CD4-positive, alpha-beta T cell (primary cell): ENCODE results near the gene PNLIPRP2. TPM values are rescaled to one million over a fixed set of nuclear protein-coding genes. Genes with fewer than 3 reads are reported as not detected.

Source experiments
- ATAC-seq: fragments of 200-7000 bp; cut with Tn5 transposase; one replicate; pipeline ENCODE4 v1.10.0; 2022; ENCODE audit warnings: mild to moderate bottlenecking; ENCODE audit not compliant: poor library complexity
- CTCF ChIA-PET: fragments of 350-600 bp; sonication (Branson Sonifier 250); formaldehyde crosslinking; loops from one replicate; lab custom pipeline; 2021; ENCODE audit warnings: antibody characterized with exemption, inconsistent platforms; lab: Charles Lee
- POLR2A ChIA-PET: fragments of 350-600 bp; sonication (Branson Sonifier 250); formaldehyde crosslinking; loops from one replicate; lab custom pipeline; 2021; ENCODE audit warnings: antibody characterized with exemption, inconsistent platforms; lab: Charles Lee
- DNase-seq, 14 experiments: peaks; one replicate each; pipeline ENCODE4 v3.0.0-alpha.2; 2013 to 2020; ENCODE audit warnings: mixed read lengths in 2 of 14
- H3K27ac ChIP-seq, 2 donors: one replicate each; pipeline versions ENCODE4 v1.5.1 to v1.7.0; 2013; ENCODE audit warnings: low read length in 2 of 2, low read depth in 1 of 2, mild to moderate bottlenecking in 1 of 2
- H3K27me3 ChIP-seq, 2 experiments: 1 replicate in 1 of 2; 2 replicates in 1 of 2; pipeline versions ENCODE4 v1.6.1 to v1.7.0; 2013; ENCODE audit warnings: low read length in 2 of 2, control low read depth in 1 of 2, mild to moderate bottlenecking in 1 of 2, moderate library complexity in 1 of 2; ENCODE audit not compliant: insufficient read depth in 2 of 2, control insufficient read depth in 1 of 2
- H3K36me3 ChIP-seq: one replicate; pipeline ENCODE4 v1.6.1; 2013; ENCODE audit warnings: low read length, control low read depth; ENCODE audit not compliant: insufficient read depth
- H3K4me1 ChIP-seq: one replicate; pipeline ENCODE4 v1.6.1; 2013; ENCODE audit warnings: low read length, control low read depth; ENCODE audit not compliant: insufficient read depth
- H3K4me3 ChIP-seq: one replicate; pipeline ENCODE4 v1.5.1; 2013; ENCODE audit warnings: mild to moderate bottlenecking, low read length, moderate library complexity
- H3K9me3 ChIP-seq, 2 experiments: 1 replicate in 1 of 2; 2 replicates in 1 of 2; pipeline versions ENCODE4 v1.6.1 to v1.7.0; 2013; ENCODE audit warnings: low read length in 2 of 2, mild to moderate bottlenecking in 2 of 2, control low read depth in 1 of 2, moderate library complexity in 1 of 2; ENCODE audit not compliant: control insufficient read depth in 1 of 2, insufficient read depth in 1 of 2
- H3K27ac Mint-ChIP-seq: one replicate; pipeline ENCODE4 v1.8.0; 2020; ENCODE audit warnings: mixed read lengths
- H3K27me3 Mint-ChIP-seq: one replicate; pipeline ENCODE4 v1.8.0; 2021; ENCODE audit warnings: mixed read lengths
- H3K36me3 Mint-ChIP-seq: one replicate; pipeline ENCODE4 v1.8.0; 2021; ENCODE audit warnings: low read depth, mixed read lengths
- H3K4me1 Mint-ChIP-seq: one replicate; pipeline ENCODE4 v1.8.0; 2021; ENCODE audit warnings: low read depth, mixed read lengths
- H3K4me3 Mint-ChIP-seq: one replicate; pipeline ENCODE4 v1.8.0; 2020; ENCODE audit warnings: mild to moderate bottlenecking, mixed read lengths
- H3K9me3 Mint-ChIP-seq: one replicate; pipeline ENCODE4 v1.8.0; 2020; ENCODE audit warnings: mixed read lengths
- intact Hi-C, 2 experiments: fragments of 100-400 bp; cut with DNase I in 1 of 2; cut with micrococcal nuclease in 1 of 2; formaldehyde crosslinking; loops; one replicate each; pipeline versions ENCODE4 v1.15.1 to v1.9.0; 2023 to 2025; cut with DNase I, micrococcal nuclease
- total RNA-seq, 174 experiments: library from RNA in 2 of 174; stranded (reverse) in 2 of 174; gene quantifications; one replicate each; pipeline ENCODE4 v1.2.3 and lab custom pipeline; 2021 to 2026
- TF ChIP-seq, protein P1 (sequence below): fragments of 200-600 bp; IDR thresholded peaks from one replicate; pipeline ENCODE4 v1.8.0; 2022; ENCODE audit warnings: antibody characterized with exemption, mild to moderate bottlenecking

Gene PNLIPRP2
- total RNA-seq, 2 experiments from 2014 or later: not detected

DNA sequence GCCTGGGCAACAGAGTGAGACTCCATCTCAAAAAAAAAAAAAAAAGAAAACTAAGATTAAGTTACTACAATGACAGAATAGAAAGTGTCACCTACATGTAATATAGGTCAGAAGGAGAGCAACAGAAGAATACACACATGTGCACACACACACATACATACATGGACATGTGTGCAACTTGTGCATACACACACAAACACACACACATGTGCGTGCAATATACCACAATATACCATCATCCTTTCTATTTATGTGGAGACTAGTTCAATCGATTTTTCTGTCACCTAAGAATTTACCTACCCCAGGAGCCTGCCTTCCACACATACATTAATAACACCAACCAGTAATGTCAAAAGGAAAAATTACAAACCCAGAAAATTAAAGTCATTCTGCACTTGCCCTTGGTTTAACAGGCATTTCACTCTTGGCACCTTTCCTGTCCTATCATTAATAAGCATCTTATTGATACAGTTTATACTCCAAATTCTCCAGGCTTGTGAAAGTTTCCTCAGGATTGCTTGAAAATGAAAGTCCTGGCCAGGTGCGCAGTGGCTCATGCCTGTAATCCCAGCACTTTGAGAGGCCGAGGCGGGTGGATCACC, 27.5 kb upstream of the PNLIPRP2 start:
- Mint-ChIP-seq H3K4me3 (no peak overlapping the region), H3K9me3 (no peaks in the 10 kb centered on the region), H3K4me1 (no peaks in the 10 kb centered on the region), H3K27ac (no peak overlapping the region), H3K27me3 (peaks cover 7% of the 10 kb centered on the region), H3K36me3 (no peaks in the 10 kb centered on the region)
- H3K27ac ChIP-seq: no peak overlapping the region
- no peaks in the 10 kb centered on the region for H3K36me3 ChIP-seq
- DNase-seq (no peak), ATAC-seq (no peak)
- intact Hi-C loops: no loop called here
- ChIA-PET POLR2A (no interaction called here), CTCF (interaction anchor here (0.7 kb wide), 1 partner anchor 165 kb away, joined by 3 read pairs; no protein-coding TSS in a partner anchor)
- H3K4me3 ChIP-seq: no peak overlapping the region
- H3K4me1 ChIP-seq: no peaks in the 10 kb centered on the region
- H3K27me3 ChIP-seq: peaks cover 0 to 2% of the 10 kb centered on the region in 2 experiments
- H3K9me3 ChIP-seq: no peaks in the 10 kb centered on the region
- TF ChIP-seq, protein P1, sequence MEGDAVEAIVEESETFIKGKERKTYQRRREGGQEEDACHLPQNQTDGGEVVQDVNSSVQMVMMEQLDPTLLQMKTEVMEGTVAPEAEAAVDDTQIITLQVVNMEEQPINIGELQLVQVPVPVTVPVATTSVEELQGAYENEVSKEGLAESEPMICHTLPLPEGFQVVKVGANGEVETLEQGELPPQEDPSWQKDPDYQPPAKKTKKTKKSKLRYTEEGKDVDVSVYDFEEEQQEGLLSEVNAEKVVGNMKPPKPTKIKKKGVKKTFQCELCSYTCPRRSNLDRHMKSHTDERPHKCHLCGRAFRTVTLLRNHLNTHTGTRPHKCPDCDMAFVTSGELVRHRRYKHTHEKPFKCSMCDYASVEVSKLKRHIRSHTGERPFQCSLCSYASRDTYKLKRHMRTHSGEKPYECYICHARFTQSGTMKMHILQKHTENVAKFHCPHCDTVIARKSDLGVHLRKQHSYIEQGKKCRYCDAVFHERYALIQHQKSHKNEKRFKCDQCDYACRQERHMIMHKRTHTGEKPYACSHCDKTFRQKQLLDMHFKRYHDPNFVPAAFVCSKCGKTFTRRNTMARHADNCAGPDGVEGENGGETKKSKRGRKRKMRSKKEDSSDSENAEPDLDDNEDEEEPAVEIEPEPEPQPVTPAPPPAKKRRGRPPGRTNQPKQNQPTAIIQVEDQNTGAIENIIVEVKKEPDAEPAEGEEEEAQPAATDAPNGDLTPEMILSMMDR: no peak

DNA sequence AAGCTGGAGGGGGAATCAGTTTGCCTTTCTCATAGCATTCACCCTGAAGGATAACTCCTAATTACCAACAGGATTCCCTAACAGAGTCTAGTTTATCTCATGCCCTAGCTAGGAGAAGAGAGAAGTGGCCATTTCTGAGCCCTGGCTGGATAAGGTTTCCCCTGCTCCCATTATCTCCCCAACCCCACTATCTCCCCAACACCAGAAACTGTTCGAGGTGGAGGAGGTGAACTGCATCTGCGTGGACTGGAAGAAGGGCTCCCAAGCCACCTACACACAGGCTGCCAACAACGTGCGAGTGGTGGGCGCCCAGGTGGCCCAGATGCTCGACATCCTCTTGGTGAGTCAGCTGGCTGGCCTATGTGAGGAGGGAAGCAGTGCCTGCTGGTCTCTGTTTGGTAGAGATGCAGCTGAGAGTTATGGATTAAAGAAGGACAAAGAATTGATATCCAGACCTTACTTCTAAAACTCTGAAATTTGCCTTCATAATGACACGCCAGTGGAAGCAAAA, 26.2 kb upstream of the PNLIPRP2 start:
- Histone ChIP-seq H3K36me3 (no peaks in the 10 kb centered on the region), H3K4me1 (no peaks in the 10 kb centered on the region), H3K27ac (no peak overlapping the region), H3K9me3 (no peaks in the 10 kb centered on the region), H3K4me3 (no peak overlapping the region), H3K27me3 (no peaks in the 10 kb centered on the region)
- Mint-ChIP-seq H3K4me3 (no peak overlapping the region), H3K9me3 (no peaks in the 10 kb centered on the region), H3K27ac (no peak overlapping the region), H3K27me3 (peaks cover 7% of the 10 kb centered on the region), H3K36me3 (no peaks in the 10 kb centered on the region), H3K4me1 (no peaks in the 10 kb centered on the region)
- intact Hi-C loops: no loop called here
- DNase-seq (no peak), ATAC-seq (no peak)
- CTCF ChIA-PET: interaction anchor here (0.6 kb wide), 1 partner anchor 88 kb away, joined by 3 read pairs; no protein-coding TSS in a partner anchor
- TF ChIP-seq, protein P1: no peak
- POLR2A ChIA-PET: no interaction called here

GRCh38 chr10:116596062-116596461, 24.7 kb upstream of the PNLIPRP2 start:
- Mint-ChIP-seq H3K4me1 (no peaks in the 10 kb centered on the region), H3K36me3 (no peaks in the 10 kb centered on the region), H3K4me3 (no peak overlapping the region), H3K27me3 (no peaks in the 10 kb centered on the region), H3K9me3 (no peaks in the 10 kb centered on the region), H3K27ac (no peak overlapping the region)
- Histone ChIP-seq H3K4me1 (no peaks in the 10 kb centered on the region), H3K36me3 (no peaks in the 10 kb centered on the region), H3K27me3 (no peaks in the 10 kb centered on the region), H3K4me3 (no peak overlapping the region), H3K27ac (no peak overlapping the region), H3K9me3 (no peaks in the 10 kb centered on the region)
- TF ChIP-seq, protein P1: no peak
- ChIA-PET CTCF (no interaction called here), POLR2A (no interaction called here)
- ATAC-seq (no peak), DNase-seq (no peak)
- intact Hi-C loops: no loop called here
